ENCODE data around the gene SOS1.
A peak's percentile ranks its signal among the peaks of the same experiment; 100 is the strongest.
"Not testable (repeated sequence)": the region's sequence is repeated elsewhere in the genome, so short reads cannot be mapped to it uniquely, and the experiment has no call there.

Gene SOS1

GRCh38 chr2:39144416-39144815 is 23.6 kb upstream of the SOS1 start:
- DNase-seq (no peak), ATAC-seq (no peak)
- H3K27me3 Mint-ChIP-seq: no peaks in the 10 kb centered on the region
- no peaks in the 10 kb centered on the region for H3K9me3 Mint-ChIP-seq
- H3K36me3 Mint-ChIP-seq (ENCODE audit: low read depth): no peaks in the 10 kb centered on the region
- H3K27ac Mint-ChIP-seq: no peak overlapping the region
- H3K4me1 Mint-ChIP-seq: peaks cover 31% of the 10 kb centered on the region
- no peak overlapping the region for H3K4me3 Mint-ChIP-seq

- Mint-ChIP-seq H3K27ac (no peak overlapping the region), H3K9me3 (no peaks in the 10 kb centered on the region), H3K36me3 (ENCODE audit: low read depth) (no peaks in the 10 kb centered on the region), H3K27me3 (no peaks in the 10 kb centered on the region), H3K4me1 (peaks cover 37% of the 10 kb centered on the region), H3K4me3 (no peak overlapping the region)
- ATAC-seq (no peak), DNase-seq (no peak)
Measured at GRCh38 chr2:39142904-39143605, 22.2 kb upstream of the SOS1 start.

- Mint-ChIP-seq H3K4me1 (peaks cover 42% of the 10 kb centered on the region), H3K27ac (no peak overlapping the region), H3K36me3 (ENCODE audit: low read depth) (no peaks in the 10 kb centered on the region), H3K9me3 (no peaks in the 10 kb centered on the region), H3K4me3 (no peak overlapping the region), H3K27me3 (no peaks in the 10 kb centered on the region)
- ATAC-seq (no peak), DNase-seq (no peak)
Measured at GRCh38 chr2:39141334-39142271, 20.8 kb upstream of the SOS1 start.

GRCh38 chr2:39140948-39141333 is 20.1 kb upstream of the SOS1 start:
- not testable (repeated sequence) for H3K27ac Mint-ChIP-seq; H3K4me3 Mint-ChIP-seq; H3K36me3 Mint-ChIP-seq (ENCODE audit: low read depth); H3K27me3 Mint-ChIP-seq; ATAC-seq; DNase-seq; H3K9me3 Mint-ChIP-seq
- peaks cover 48% of the 10 kb centered on the region for H3K4me1 Mint-ChIP-seq

- Mint-ChIP-seq H3K9me3 (no peaks in the 10 kb centered on the region), H3K27me3 (no peaks in the 10 kb centered on the region), H3K36me3 (ENCODE audit: low read depth) (no peaks in the 10 kb centered on the region), H3K4me1 (peaks cover 54% of the 10 kb centered on the region), H3K27ac (no peak overlapping the region), H3K4me3 (no peak overlapping the region)
- DNase-seq: no peak
- ATAC-seq: no peak
Measured at GRCh38 chr2:39140322-39140847, 19.5 kb upstream of the SOS1 start.

GRCh38 chr2:39139511-39140237 is 18.8 kb upstream of the SOS1 start:
- Mint-ChIP-seq H3K4me3 (no peak overlapping the region), H3K27me3 (no peaks in the 10 kb centered on the region), H3K4me1 (peaks cover 55% of the 10 kb centered on the region), H3K27ac (peak overlapping the region; percentile 54), H3K9me3 (no peaks in the 10 kb centered on the region), H3K36me3 (ENCODE audit: low read depth) (no peaks in the 10 kb centered on the region)
- ATAC-seq: no peak
- no peak for DNase-seq

- H3K27ac Mint-ChIP-seq: no peak overlapping the region
Measured at GRCh38 chr2:39138837-39139211, 18.0 kb upstream of the SOS1 start.

GRCh38 chr2:39138187-39138836 is 17.5 kb upstream of the SOS1 start:
- not testable (repeated sequence) for DNase-seq; H3K27ac Mint-ChIP-seq; H3K4me3 Mint-ChIP-seq; H3K36me3 Mint-ChIP-seq (ENCODE audit: low read depth); H3K9me3 Mint-ChIP-seq; H3K27me3 Mint-ChIP-seq; ATAC-seq
- peaks cover 59% of the 10 kb centered on the region for H3K4me1 Mint-ChIP-seq

More at GRCh38 chr2:39138837-39139211, 18.0 kb upstream of the SOS1 start:
- DNase-seq: no peak
- H3K36me3 Mint-ChIP-seq (ENCODE audit: low read depth): no peaks in the 10 kb centered on the region
- no peak for ATAC-seq
- H3K4me3 Mint-ChIP-seq: no peak overlapping the region
- H3K9me3 Mint-ChIP-seq: no peaks in the 10 kb centered on the region
- no peaks in the 10 kb centered on the region for H3K27me3 Mint-ChIP-seq
- peaks cover 58% of the 10 kb centered on the region for H3K4me1 Mint-ChIP-seq

- H3K27me3 Mint-ChIP-seq: no peaks in the 10 kb centered on the region
- peak; percentile 60 for ATAC-seq
Measured at GRCh38 chr2:39136799-39137198, 15.9 kb upstream of the SOS1 start.

GRCh38 chr2:39135690-39136259 is 14.9 kb upstream of the SOS1 start:
- Mint-ChIP-seq H3K36me3 (ENCODE audit: low read depth) (no peaks in the 10 kb centered on the region), H3K27me3 (no peaks in the 10 kb centered on the region), H3K9me3 (no peaks in the 10 kb centered on the region), H3K4me1 (peaks cover 44% of the 10 kb centered on the region), H3K27ac (peak overlapping the region; percentile 59), H3K4me3 (peak overlapping the region; percentile 28)
- no peak for ATAC-seq
- no peak for DNase-seq

More at GRCh38 chr2:39136799-39137198, 15.9 kb upstream of the SOS1 start:
- H3K9me3 Mint-ChIP-seq: no peaks in the 10 kb centered on the region
- DNase-seq: no peak
- H3K4me1 Mint-ChIP-seq: peaks cover 50% of the 10 kb centered on the region
- peak overlapping the region; percentile 28 for H3K4me3 Mint-ChIP-seq
- H3K27ac Mint-ChIP-seq: peak overlapping the region; percentile 26
- H3K36me3 Mint-ChIP-seq (ENCODE audit: low read depth): no peaks in the 10 kb centered on the region

- no peaks in the 10 kb centered on the region for H3K27me3 Mint-ChIP-seq
- H3K4me1 Mint-ChIP-seq: peaks cover 48% of the 10 kb centered on the region
- DNase-seq (no peak), ATAC-seq (no peak)
- H3K27ac Mint-ChIP-seq: no peak overlapping the region
- no peaks in the 10 kb centered on the region for H3K36me3 Mint-ChIP-seq (ENCODE audit: low read depth)
- no peaks in the 10 kb centered on the region for H3K9me3 Mint-ChIP-seq
- H3K4me3 Mint-ChIP-seq: no peak overlapping the region
Measured at GRCh38 chr2:39133215-39133851, 12.5 kb upstream of the SOS1 start.

GRCh38 chr2:39128919-39129391 is 8.1 kb upstream of the SOS1 start:
- Mint-ChIP-seq H3K4me3 (peak overlapping the region; percentile 15), H3K27ac (peak overlapping the region; percentile 63), H3K4me1 (peaks cover 57% of the 10 kb centered on the region), H3K9me3 (no peaks in the 10 kb centered on the region), H3K27me3 (no peaks in the 10 kb centered on the region), H3K36me3 (ENCODE audit: low read depth) (no peaks in the 10 kb centered on the region)
- ATAC-seq (peak; percentile 68), DNase-seq (peak; percentile 61)

- H3K36me3 Mint-ChIP-seq (ENCODE audit: low read depth): no peaks in the 10 kb centered on the region
- H3K4me3 Mint-ChIP-seq: peak overlapping the region; percentile 22
- H3K9me3 Mint-ChIP-seq: no peaks in the 10 kb centered on the region
- no peaks in the 10 kb centered on the region for H3K27me3 Mint-ChIP-seq
- peak; percentile 55 for ATAC-seq
- peaks cover 60% of the 10 kb centered on the region for H3K4me1 Mint-ChIP-seq
- peak; percentile 42 for DNase-seq
- H3K27ac Mint-ChIP-seq: peak overlapping the region; percentile 80
Measured at GRCh38 chr2:39127973-39128372, 7.1 kb upstream of the SOS1 start.
